Mesendoderm (in vitro differentiated cells): ENCODE results near the gene GPI.

Source experiments
- DNase-seq: peaks from one replicate; pipeline ENCODE4 v3.0.0; 2013
- H2AK5ac ChIP-seq: 2 replicates; pipeline ENCODE4 v1.6.1; 2013; ENCODE audit warnings: low read length, inconsistent platforms
- H2BK120ac ChIP-seq: 2 replicates; pipeline ENCODE4 v1.6.1; 2013; ENCODE audit warnings: low read depth, mild to moderate bottlenecking, low read length, moderate library complexity, mixed read lengths
- H2BK15ac ChIP-seq: replicated peaks from 2 replicates; pipeline ENCODE4 v1.6.1; 2013; ENCODE audit warnings: low read depth, mild to moderate bottlenecking, moderate library complexity
- H2BK5ac ChIP-seq: 2 replicates; pipeline ENCODE4 v1.6.1; 2013; ENCODE audit warnings: low read length, inconsistent platforms
- H3K18ac ChIP-seq: 2 replicates; pipeline ENCODE4 v1.6.1; 2013; ENCODE audit warnings: mild to moderate bottlenecking, low read length, mixed read lengths
- H3K23ac ChIP-seq: one replicate; pipeline ENCODE4 v1.6.1; 2013; ENCODE audit warnings: low read length
- H3K27ac ChIP-seq: 2 replicates; pipeline ENCODE4 v1.5.1; 2013; ENCODE audit warnings: low read depth, mild to moderate bottlenecking, inconsistent platforms, low read length, moderate library complexity
- H3K27me3 ChIP-seq: 2 replicates; pipeline ENCODE4 v1.6.1; 2013; ENCODE audit warnings: low read length, control low read depth, mild to moderate bottlenecking, inconsistent platforms; ENCODE audit not compliant: insufficient read depth, poor library complexity
- H3K36me3 ChIP-seq: 2 replicates; pipeline ENCODE4 v1.6.1; 2013; ENCODE audit warnings: low read length, inconsistent platforms; ENCODE audit not compliant: control insufficient read depth, insufficient read depth
- H3K4ac ChIP-seq: one replicate; pipeline ENCODE4 v1.6.1; 2013; ENCODE audit warnings: low read depth, mild to moderate bottlenecking, low read length, moderate library complexity
- H3K4me1 ChIP-seq: 2 replicates; pipeline ENCODE4 v1.6.1; 2013; ENCODE audit warnings: low read depth, low read length, inconsistent platforms; ENCODE audit not compliant: control insufficient read depth
- H3K4me2 ChIP-seq: 2 replicates; pipeline ENCODE4 v1.6.1; 2013; ENCODE audit warnings: low read length
- H3K4me3 ChIP-seq: 2 replicates; pipeline ENCODE4 v1.5.1; 2013; ENCODE audit warnings: mild to moderate bottlenecking, low read length
- H3K56ac ChIP-seq: one replicate; pipeline ENCODE4 v1.6.1; 2013; ENCODE audit warnings: low read length
- H3K79me1 ChIP-seq: 2 replicates; pipeline ENCODE4 v1.6.1; 2013; ENCODE audit warnings: low read length, inconsistent platforms
- H3K79me2 ChIP-seq: 2 replicates; pipeline ENCODE4 v1.6.1; 2013; ENCODE audit warnings: mild to moderate bottlenecking, low read length; ENCODE audit not compliant: control insufficient read depth, insufficient read depth
- H3K9ac ChIP-seq: 2 replicates; pipeline ENCODE4 v1.6.1; 2013; ENCODE audit warnings: low read length, inconsistent platforms
- H4K5ac ChIP-seq: one replicate; pipeline ENCODE4 v1.6.1; 2013; ENCODE audit warnings: low read length
- H4K8ac ChIP-seq: one replicate; pipeline ENCODE4 v1.6.1; 2013; ENCODE audit warnings: low read depth, mild to moderate bottlenecking, control low read depth, low read length, moderate library complexity
- WGBS: extraction: QIAGEN DNeasy Blood & Tissue Kit; methylation state at CpG from one replicate; pipeline ENCODE4 v1.1.7; 2013; ENCODE audit warnings: low lambda C conversion rate, missing lambda C conversion rate; ENCODE audit not compliant: insufficient coverage; ENCODE audit errors: extremely low coverage; 5-methylcytosine and 5-hydroxymethylcytosine counted together

GPI gene

GRCh38 chr19:34360354-34360909 lies 4.6 kb upstream of the GPI start:
- no peak overlapping the region for H3K4me2 ChIP-seq
- no CpG with 5 or more reads among the region's 9 CpGs for WGBS

GRCh38 chr19:34362679-34363069 lies 2.3 kb upstream of the GPI start:
- Histone ChIP-seq H3K4me2 (no peak overlapping the region), H3K79me2 (peaks cover 8% of the 10 kb centered on the region), H3K23ac (no peak overlapping the region), H4K5ac (no peak overlapping the region), H3K18ac (no peak overlapping the region), H2BK120ac (no peak overlapping the region), H3K36me3 (no peaks in the 10 kb centered on the region), H3K56ac (no peak overlapping the region), H3K4ac (no peak overlapping the region), H2AK5ac (no peak overlapping the region), H3K9ac (no peak overlapping the region), H3K79me1 (peaks cover 10% of the 10 kb centered on the region), H2BK15ac (no peak overlapping the region), H3K27me3 (no peaks in the 10 kb centered on the region), H2BK5ac (no peak overlapping the region), H4K8ac (no peak overlapping the region), H3K4me1 (peaks cover 5% of the 10 kb centered on the region), H3K4me3 (no peak overlapping the region), H3K27ac (no peak overlapping the region)
- DNase-seq, result no peak
- no CpG with 5 or more reads among the region's 3 CpGs for WGBS

More at GRCh38 chr19:34360354-34360909, 4.6 kb upstream of the GPI start:
- H2BK120ac ChIP-seq, result no peak overlapping the region
- H3K27ac ChIP-seq, result no peak overlapping the region
- H2BK5ac ChIP-seq, result no peak overlapping the region
- no peak overlapping the region for H3K23ac ChIP-seq
- DNase-seq, result no peak
- no peaks in the 10 kb centered on the region for H3K4me1 ChIP-seq
- H3K9ac ChIP-seq, result no peak overlapping the region
- H4K5ac ChIP-seq, result no peak overlapping the region
- H3K18ac ChIP-seq, result no peak overlapping the region
- peaks cover under 1% of the 10 kb centered on the region for H3K79me1 ChIP-seq
- H3K4ac ChIP-seq, result no peak overlapping the region
- H4K8ac ChIP-seq, result no peak overlapping the region
- H2BK15ac ChIP-seq, result no peak overlapping the region
- no peaks in the 10 kb centered on the region for H3K27me3 ChIP-seq
- H3K79me2 ChIP-seq, result no peaks in the 10 kb centered on the region
- H3K36me3 ChIP-seq, result no peaks in the 10 kb centered on the region
- no peak overlapping the region for H3K56ac ChIP-seq
- H2AK5ac ChIP-seq, result no peak overlapping the region
- no peak overlapping the region for H3K4me3 ChIP-seq

- Histone ChIP-seq H4K8ac (no peak overlapping the region), H2AK5ac (no peak overlapping the region), H3K4me1 (peaks cover 5% of the 10 kb centered on the region), H2BK15ac (no peak overlapping the region), H3K9ac (no peak overlapping the region), H3K4ac (no peak overlapping the region), H4K5ac (no peak overlapping the region), H3K27ac (no peak overlapping the region), H3K4me3 (no peak overlapping the region), H3K27me3 (no peaks in the 10 kb centered on the region), H2BK5ac (no peak overlapping the region), H3K23ac (no peak overlapping the region), H3K56ac (no peak overlapping the region), H3K18ac (no peak overlapping the region), H2BK120ac (no peak overlapping the region), H3K36me3 (no peaks in the 10 kb centered on the region), H3K79me2 (peaks cover 8% of the 10 kb centered on the region), H3K79me1 (peaks cover 10% of the 10 kb centered on the region), H3K4me2 (no peak overlapping the region)
- peak; percentile 76 for DNase-seq
- WGBS, result no CpG with 5 or more reads among the region's 4 CpGs
Observed at GRCh38 chr19:34363094-34363493, 1.9 kb upstream of the GPI start.

- no peak overlapping the region for H4K5ac ChIP-seq
- no peak overlapping the region for H3K9ac ChIP-seq
- no peak overlapping the region for H2BK5ac ChIP-seq
- H2BK15ac ChIP-seq, result no peak overlapping the region
- H4K8ac ChIP-seq, result no peak overlapping the region
- peaks cover 10% of the 10 kb centered on the region for H3K79me1 ChIP-seq
- peaks cover 5% of the 10 kb centered on the region for H3K4me1 ChIP-seq
- H3K4me3 ChIP-seq, result no peak overlapping the region
- H3K4ac ChIP-seq, result no peak overlapping the region
- H3K56ac ChIP-seq, result no peak overlapping the region
- no peak overlapping the region for H3K4me2 ChIP-seq
- no peaks in the 10 kb centered on the region for H3K27me3 ChIP-seq
- no peak overlapping the region for H3K27ac ChIP-seq
- H3K79me2 ChIP-seq, result peaks cover 8% of the 10 kb centered on the region
- no peak for DNase-seq
- H3K23ac ChIP-seq, result no peak overlapping the region
- no peak overlapping the region for H2AK5ac ChIP-seq
- peaks cover 3% of the 10 kb centered on the region for H3K36me3 ChIP-seq
- no peak overlapping the region for H2BK120ac ChIP-seq
- no peak overlapping the region for H3K18ac ChIP-seq
- no CpG with 5 or more reads among the region's 5 CpGs for WGBS
Observed at GRCh38 chr19:34363930-34364329, 1.1 kb upstream of the GPI start.

- no peak overlapping the region for H3K4ac ChIP-seq
- no CpG with 5 or more reads among the region's 11 CpGs for WGBS
- H2AK5ac ChIP-seq, result no peak overlapping the region
- peaks cover 8% of the 10 kb centered on the region for H3K79me2 ChIP-seq
- H4K5ac ChIP-seq, result no peak overlapping the region
- H3K36me3 ChIP-seq, result peaks cover 3% of the 10 kb centered on the region
- H2BK5ac ChIP-seq, result no peak overlapping the region
- H3K23ac ChIP-seq, result no peak overlapping the region
- H3K4me3 ChIP-seq, result no peak overlapping the region
- peaks cover 5% of the 10 kb centered on the region for H3K4me1 ChIP-seq
- no peak overlapping the region for H2BK120ac ChIP-seq
- no peak overlapping the region for H4K8ac ChIP-seq
- no peak overlapping the region for H3K18ac ChIP-seq
- peaks cover 10% of the 10 kb centered on the region for H3K79me1 ChIP-seq
- H3K56ac ChIP-seq, result peak overlapping the region; percentile 87
- H3K9ac ChIP-seq, result peak overlapping the region; percentile 61
- peak overlapping the region; percentile 61 for H3K4me2 ChIP-seq
- H3K27me3 ChIP-seq, result no peaks in the 10 kb centered on the region
- H2BK15ac ChIP-seq, result no peak overlapping the region
- H3K27ac ChIP-seq, result no peak overlapping the region
- DNase-seq, result no peak
Observed at GRCh38 chr19:34364462-34364829, 550 bp upstream of the GPI start.
